Neural crest cell (in vitro differentiated cells): ENCODE measurements around the gene LPCAT2. TPM values are rescaled to one million over a fixed set of nuclear protein-coding genes. Genes with fewer than 3 reads are reported as not detected.

ENCODE experiments used
- DNase-seq: peaks from one replicate; pipeline ENCODE4 v3.0.0; 2021; ENCODE audit warnings: low read depth, mixed read lengths, low spot score
- H3K27ac Mint-ChIP-seq: one replicate; pipeline ENCODE4 v1.8.0; 2021; ENCODE audit warnings: mild to moderate bottlenecking, mixed read lengths; ENCODE audit not compliant: unreplicated experiment
- H3K27me3 Mint-ChIP-seq: 2 replicates; pipeline ENCODE4 v1.8.0; 2021; ENCODE audit warnings: low read depth, mild to moderate bottlenecking, mixed read lengths
- H3K36me3 Mint-ChIP-seq: 2 replicates; pipeline ENCODE4 v1.8.0; 2021; ENCODE audit warnings: low read depth, mild to moderate bottlenecking, mixed read lengths
- H3K4me1 Mint-ChIP-seq: 2 replicates; pipeline ENCODE4 v1.8.0; 2021; ENCODE audit warnings: mixed read lengths
- H3K4me3 Mint-ChIP-seq: one replicate; pipeline ENCODE4 v1.8.0; 2021; ENCODE audit warnings: mild to moderate bottlenecking, mixed read lengths
- H3K9me3 Mint-ChIP-seq: 2 replicates; pipeline ENCODE4 v1.8.0; 2021; ENCODE audit warnings: mixed read lengths
- CTCF ChIP-seq: fragments of 200-600 bp; sonication (generic); conservative IDR thresholded peaks from 2 replicates; pipeline ENCODE4 v1.5.0; 2021; ENCODE audit warnings: antibody characterized with exemption, mild to moderate bottlenecking
- total RNA-seq: library from RNA; stranded (reverse); gene quantifications from 2 replicates; pipeline ENCODE4 v1.2.1, GENCODE V29; 2021

Gene LPCAT2
- total RNA-seq, 1 donor from 2014 or later = 7.2 TPM

GRCh38 chr16:55575496-55575895 is 66.6 kb downstream of the LPCAT2 start:
- no peaks in the 10 kb centered on the region for H3K27me3 Mint-ChIP-seq
- H3K4me1 Mint-ChIP-seq = no peaks in the 10 kb centered on the region
- TF ChIP-seq CTCF = no peak
- no peaks in the 10 kb centered on the region for H3K9me3 Mint-ChIP-seq
- H3K4me3 Mint-ChIP-seq = no peak overlapping the region
- no peaks in the 10 kb centered on the region for H3K36me3 Mint-ChIP-seq
- DNase-seq = no peak
- H3K27ac Mint-ChIP-seq = no peak overlapping the region

- Mint-ChIP-seq H3K36me3 (no peaks in the 10 kb centered on the region), H3K4me3 (no peak overlapping the region), H3K4me1 (no peaks in the 10 kb centered on the region), H3K9me3 (no peaks in the 10 kb centered on the region), H3K27ac (no peak overlapping the region), H3K27me3 (no peaks in the 10 kb centered on the region)
- TF ChIP-seq CTCF = no peak
- no peak for DNase-seq
These were observed 67.5 kb downstream of the LPCAT2 start for GRCh38 chr16:55576384-55576783.

GRCh38 chr16:55577887-55578286 is 69.0 kb downstream of the LPCAT2 start:
- no peak for TF ChIP-seq CTCF
- Mint-ChIP-seq H3K27ac (no peak overlapping the region), H3K9me3 (no peaks in the 10 kb centered on the region), H3K4me1 (no peaks in the 10 kb centered on the region), H3K36me3 (peaks cover 2% of the 10 kb centered on the region), H3K4me3 (no peak overlapping the region), H3K27me3 (no peaks in the 10 kb centered on the region)
- no peak for DNase-seq

- no peak overlapping the region for H3K4me3 Mint-ChIP-seq
- H3K36me3 Mint-ChIP-seq = peaks cover 7% of the 10 kb centered on the region
- no peak overlapping the region for H3K27ac Mint-ChIP-seq
- TF ChIP-seq CTCF = no peak
- H3K27me3 Mint-ChIP-seq = no peaks in the 10 kb centered on the region
- H3K4me1 Mint-ChIP-seq = no peaks in the 10 kb centered on the region
- no peak for DNase-seq
- H3K9me3 Mint-ChIP-seq = peaks cover 2% of the 10 kb centered on the region
These were observed 76.8 kb downstream of the LPCAT2 start for GRCh38 chr16:55585631-55586030.

- DNase-seq = no peak
- no peak overlapping the region for H3K27ac Mint-ChIP-seq
- H3K36me3 Mint-ChIP-seq = peaks cover 5% of the 10 kb centered on the region
- H3K4me1 Mint-ChIP-seq = no peaks in the 10 kb centered on the region
- H3K27me3 Mint-ChIP-seq = no peaks in the 10 kb centered on the region
- H3K9me3 Mint-ChIP-seq = peaks cover 2% of the 10 kb centered on the region
- H3K4me3 Mint-ChIP-seq = no peak overlapping the region
- TF ChIP-seq CTCF = no peak
These were observed 79.9 kb downstream of the LPCAT2 start for GRCh38 chr16:55588799-55589198.

- no peak overlapping the region for H3K4me3 Mint-ChIP-seq
- peaks cover 15% of the 10 kb centered on the region for H3K4me1 Mint-ChIP-seq
- no peaks in the 10 kb centered on the region for H3K36me3 Mint-ChIP-seq
- H3K27me3 Mint-ChIP-seq = no peaks in the 10 kb centered on the region
- TF ChIP-seq CTCF = no peak
- no peak for DNase-seq
- H3K9me3 Mint-ChIP-seq = peaks cover 2% of the 10 kb centered on the region
- H3K27ac Mint-ChIP-seq = no peak overlapping the region
These were observed 83.4 kb downstream of the LPCAT2 start for GRCh38 chr16:55592306-55592705.
